Measurements from ENCODE around the gene ZBTB4. TPM values are rescaled to one million over a fixed set of nuclear protein-coding genes. Genes with fewer than 3 reads are reported as not detected.

The ZBTB4 gene
- total RNA-seq, 6 donors from 2014 or later = 54.4 to 90.1 (median 74.2) TPM

GRCh38 chr17:7410634-7411426, 68.6 kb downstream of the ZBTB4 start:
- H3K27me3 ChIP-seq = no peaks in the 10 kb centered on the region
- peaks cover 0 to 8% (median 3%) of the 10 kb centered on the region in 4 donors for H3K36me3 ChIP-seq
- no peak overlapping the region for H3K27ac ChIP-seq
- TF ChIP-seq, protein P1, sequence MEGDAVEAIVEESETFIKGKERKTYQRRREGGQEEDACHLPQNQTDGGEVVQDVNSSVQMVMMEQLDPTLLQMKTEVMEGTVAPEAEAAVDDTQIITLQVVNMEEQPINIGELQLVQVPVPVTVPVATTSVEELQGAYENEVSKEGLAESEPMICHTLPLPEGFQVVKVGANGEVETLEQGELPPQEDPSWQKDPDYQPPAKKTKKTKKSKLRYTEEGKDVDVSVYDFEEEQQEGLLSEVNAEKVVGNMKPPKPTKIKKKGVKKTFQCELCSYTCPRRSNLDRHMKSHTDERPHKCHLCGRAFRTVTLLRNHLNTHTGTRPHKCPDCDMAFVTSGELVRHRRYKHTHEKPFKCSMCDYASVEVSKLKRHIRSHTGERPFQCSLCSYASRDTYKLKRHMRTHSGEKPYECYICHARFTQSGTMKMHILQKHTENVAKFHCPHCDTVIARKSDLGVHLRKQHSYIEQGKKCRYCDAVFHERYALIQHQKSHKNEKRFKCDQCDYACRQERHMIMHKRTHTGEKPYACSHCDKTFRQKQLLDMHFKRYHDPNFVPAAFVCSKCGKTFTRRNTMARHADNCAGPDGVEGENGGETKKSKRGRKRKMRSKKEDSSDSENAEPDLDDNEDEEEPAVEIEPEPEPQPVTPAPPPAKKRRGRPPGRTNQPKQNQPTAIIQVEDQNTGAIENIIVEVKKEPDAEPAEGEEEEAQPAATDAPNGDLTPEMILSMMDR (IDR thresholded peaks at IDR 0.05) = no peak
- TF ChIP-seq POLR2AphosphoS5 (IDR thresholded peaks at IDR 0.05) = no peak
- TF ChIP-seq POLR2A (IDR thresholded peaks at IDR 0.05) = no peak
- TF ChIP-seq EP300 (IDR thresholded peaks at IDR 0.05) = no peak
- no peaks in the 10 kb centered on the region for H3K9me3 ChIP-seq
- H3K4me3 ChIP-seq = no peak overlapping the region
- ATAC-seq (ENCODE audit: low FRiP score in 2 of 2) (no peak), DNase-seq (peak in 1 of 2 donors; percentile 68)
- WGBS, 2 donors = 90 to 92% methylated on average over 22 to 25 of the region's 25 CpGs
- H3K4me1 ChIP-seq = peaks cover 0 to 3% (median under 1%) of the 10 kb centered on the region in 4 donors

DNA sequence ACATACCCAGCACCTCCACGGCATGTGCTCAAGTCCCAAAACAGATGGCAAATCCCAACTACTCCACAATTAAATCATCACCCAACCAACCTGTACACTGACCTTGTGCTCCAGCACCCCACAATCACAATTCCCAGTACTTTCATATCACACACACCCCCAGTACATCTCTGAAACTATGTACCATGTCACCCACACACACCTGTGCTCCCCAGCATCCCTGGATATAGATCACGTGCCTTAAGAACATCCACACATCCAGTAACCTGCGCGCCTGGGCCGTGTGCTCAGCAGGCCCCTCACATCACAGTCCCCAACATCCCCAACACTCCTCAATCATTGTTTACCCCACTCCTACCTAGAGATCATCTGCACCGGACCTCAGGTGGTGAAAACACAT, 69.7 kb downstream of the ZBTB4 start:
- no peak for DNase-seq
- Histone ChIP-seq H3K4me3 (no peak overlapping the region), H3K27ac (no peak overlapping the region), H3K27me3 (no peaks in the 10 kb centered on the region), H3K36me3 (peaks cover 0 to 8% (median 0%) of the 10 kb centered on the region in 4 donors), H3K4me1 (peaks cover 6 to 13% (median 11%) of the 10 kb centered on the region in 4 donors), H3K9me3 (no peaks in the 10 kb centered on the region)
- no peak for ATAC-seq (ENCODE audit: low FRiP score in 2 of 2)
- TF ChIP-seq POLR2AphosphoS5 (IDR thresholded peaks at IDR 0.05) (no peak), POLR2A (IDR thresholded peaks at IDR 0.05) (no peak), EP300 (IDR thresholded peaks at IDR 0.05) (no peak)
- TF ChIP-seq, protein P1 (IDR thresholded peaks at IDR 0.05) = no peak
- 93 to 94% methylated on average over 6 of the region's 6 CpGs for WGBS, 2 donors

Other genes with a start within 250 kb of the ZBTB4 start
- gene DVL2, start 245.1 kb downstream of the ZBTB4 start, total RNA-seq = 10 to 100 TPM; 40.4 to 70.2 (median 42.4) TPM
- 10 to 100 TPM; 25.4 to 54.5 (median 31.2) TPM for gene PHF23, start 240.2 kb downstream of the ZBTB4 start, total RNA-seq
- gene GABARAP, start 237.2 kb downstream of the ZBTB4 start, total RNA-seq = 100 to 1,000 TPM; 381 to 631 (median 601) TPM
- 100 to 1,000 TPM in 2 of 6 donors, 10 to 100 TPM in 4; 62.9 to 139 (median 75.0) TPM for gene CTDNEP1, start 227.9 kb downstream of the ZBTB4 start, total RNA-seq
- gene ELP5, start 227.4 kb downstream of the ZBTB4 start, total RNA-seq = 10 to 100 TPM in 5 of 6 donors, 1 to 10 TPM in 1; 5.2 to 36.3 (median 21.0) TPM
- 100 to 1,000 TPM in 5 of 6 donors, 10 to 100 TPM in 1; 57.6 to 201 (median 137) TPM for gene CLDN7, start 217.2 kb downstream of the ZBTB4 start, total RNA-seq
- 1 to 10 TPM; 1.0 to 5.2 (median 1.2) TPM for gene SLC2A4, start 197.9 kb downstream of the ZBTB4 start, total RNA-seq
- 1 to 10 TPM in 3 of 6 donors, under 1 TPM in 2, not detected in 1; 0.14 to 2.2 (median 1.2) TPM for gene YBX2, start 185.0 kb downstream of the ZBTB4 start, total RNA-seq
- 100 to 1,000 TPM in 5 of 6 donors, 10 to 100 TPM in 1; 84.9 to 303 (median 207) TPM for gene EIF5A, start 172.0 kb downstream of the ZBTB4 start, total RNA-seq
- gene GPS2, start 164.3 kb downstream of the ZBTB4 start, total RNA-seq = 100 to 1,000 TPM in 2 of 6 donors, 10 to 100 TPM in 4; 55.2 to 109 (median 95.7) TPM
- gene NEURL4, start 150.3 kb downstream of the ZBTB4 start, total RNA-seq = 10 to 100 TPM; 14.2 to 77.5 (median 37.5) TPM
- gene ACAP1, start 143.1 kb downstream of the ZBTB4 start, total RNA-seq = 100 to 1,000 TPM in 1 of 6 donors, 10 to 100 TPM in 4, 1 to 10 TPM in 1; 8.5 to 114 (median 22.8) TPM
- gene KCTD11, start 127.5 kb downstream of the ZBTB4 start, total RNA-seq = 10 to 100 TPM in 3 of 6 donors, 1 to 10 TPM in 3; 5.2 to 13.8 (median 10.5) TPM
- gene TMEM95, start 124.5 kb downstream of the ZBTB4 start, total RNA-seq = 1 to 10 TPM in 1 of 6 donors, not detected in 5; 1.0 TPM
- gene TNK1, start 98.5 kb downstream of the ZBTB4 start, total RNA-seq = 10 to 100 TPM in 1 of 6 donors, 1 to 10 TPM in 5; 5.8 to 16.8 (median 8.2) TPM
- 10 to 100 TPM; 20.6 to 64.5 (median 37.7) TPM for gene PLSCR3, start 85.1 kb downstream of the ZBTB4 start, total RNA-seq
- gene TMEM256, start 75.5 kb downstream of the ZBTB4 start, total RNA-seq = 10 to 100 TPM; 21.6 to 65.0 (median 52.6) TPM
- 10 to 100 TPM in 3 of 6 donors, 1 to 10 TPM in 3; 3.8 to 16.8 (median 8.9) TPM for gene NLGN2, start 71.8 kb downstream of the ZBTB4 start, total RNA-seq
- gene SPEM1, start 59.3 kb downstream of the ZBTB4 start, total RNA-seq = not detected
- gene SPEM2, start 54.0 kb downstream of the ZBTB4 start, total RNA-seq = not detected
- not detected for gene SPEM3, start 50.8 kb downstream of the ZBTB4 start, total RNA-seq
- gene TMEM102, start 44.2 kb downstream of the ZBTB4 start, total RNA-seq = 10 to 100 TPM in 5 of 6 donors, 1 to 10 TPM in 1; 9.7 to 14.3 (median 13.1) TPM
- gene FGF11, start 40.1 kb downstream of the ZBTB4 start, total RNA-seq = 1 to 10 TPM in 2 of 6 donors, under 1 TPM in 3, not detected in 1; 0.15 to 2.0 (median 0.57) TPM
- 10 to 100 TPM in 1 of 6 donors, 1 to 10 TPM in 5; 1.9 to 11.5 (median 7.0) TPM for gene CHRNB1, start 34.6 kb downstream of the ZBTB4 start, total RNA-seq
- not detected for gene SLC35G6, start 1.8 kb upstream of the ZBTB4 start, total RNA-seq
- gene POLR2A, start 4.7 kb upstream of the ZBTB4 start, total RNA-seq = 100 to 1,000 TPM in 4 of 6 donors, 10 to 100 TPM in 2; 79.5 to 139 (median 112) TPM
- gene TNFSF12, start 69.4 kb upstream of the ZBTB4 start, total RNA-seq = 100 to 1,000 TPM in 1 of 6 donors, 10 to 100 TPM in 5; 32.3 to 158 (median 73.2) TPM
- gene TNFSF13, start 79.1 kb upstream of the ZBTB4 start, total RNA-seq = 100 to 1,000 TPM in 4 of 6 donors, 10 to 100 TPM in 2; 74.2 to 226 (median 129) TPM
- 100 to 1,000 TPM in 1 of 6 donors, 10 to 100 TPM in 5; 54.2 to 108 (median 57.5) TPM for gene SENP3, start 82.3 kb upstream of the ZBTB4 start, total RNA-seq
- gene CD68, start 100.0 kb upstream of the ZBTB4 start, total RNA-seq = 100 to 1,000 TPM in 5 of 6 donors, 10 to 100 TPM in 1; 76.5 to 500 (median 260) TPM
- 100 to 1,000 TPM in 1 of 6 donors, 10 to 100 TPM in 5; 50.6 to 121 (median 56.2) TPM for gene MPDU1, start 104.2 kb upstream of the ZBTB4 start, total RNA-seq
- 1 to 10 TPM in 1 of 6 donors, under 1 TPM in 2, not detected in 3; 0.63 to 1.5 (median 0.71) TPM for gene SOX15, start 110.5 kb upstream of the ZBTB4 start, total RNA-seq
- gene FXR2, start 135.3 kb upstream of the ZBTB4 start, total RNA-seq = 10 to 100 TPM; 35.6 to 46.1 (median 38.4) TPM
- 100 to 1,000 TPM in 1 of 6 donors, 10 to 100 TPM in 5; 66.4 to 155 (median 81.3) TPM for gene SAT2, start 148.2 kb upstream of the ZBTB4 start, total RNA-seq
- gene SHBG, start 150.5 kb upstream of the ZBTB4 start, total RNA-seq = under 1 TPM in 3 of 6 donors, not detected in 3; 0.34 to 0.88 (median 0.46) TPM
- gene ATP1B2, start 171.3 kb upstream of the ZBTB4 start, total RNA-seq = 1 to 10 TPM in 2 of 6 donors, under 1 TPM in 2, not detected in 2; 0.46 to 2.2 (median 0.97) TPM
- gene TP53, start 207.9 kb upstream of the ZBTB4 start, total RNA-seq = 10 to 100 TPM; 16.8 to 55.5 (median 21.9) TPM
- gene WRAP53, start 208.8 kb upstream of the ZBTB4 start, total RNA-seq = 10 to 100 TPM in 1 of 6 donors, 1 to 10 TPM in 5; 6.0 to 10.3 (median 7.8) TPM
- 1 to 10 TPM in 3 of 6 donors, under 1 TPM in 3; 0.22 to 5.0 (median 0.98) TPM for gene EFNB3, start 225.6 kb upstream of the ZBTB4 start, total RNA-seq
- 10 to 100 TPM in 2 of 6 donors, 1 to 10 TPM in 3, under 1 TPM in 1; 0.66 to 34.6 (median 6.0) TPM for gene DNAH2, start 238.1 kb upstream of the ZBTB4 start, total RNA-seq